GM19463 (cell line): ENCODE data around the gene HDAC5.
"Not testable (repeated sequence)": the region's sequence is repeated elsewhere in the genome, so short reads cannot be mapped to it uniquely, and the experiment has no call there.

Experiments
- ATAC-seq: cut with Tn5 transposase; IDR thresholded peaks from one replicate; pipeline ENCODE4 v1.9.1; 2021; ENCODE audit warnings: mild to moderate bottlenecking, moderate library complexity; ENCODE audit not compliant: unreplicated experiment

The HDAC5 gene

GRCh38 chr17:44133918-44134476, 10.6 kb upstream of the HDAC5 start:
- ATAC-seq: no peak

- no peak for ATAC-seq
These were observed 8.9 kb upstream of the HDAC5 start for GRCh38 chr17:44132275-44132821.

- ATAC-seq: not testable (repeated sequence)
These were observed 7.9 kb upstream of the HDAC5 start for GRCh38 chr17:44131372-44131771.

DNA sequence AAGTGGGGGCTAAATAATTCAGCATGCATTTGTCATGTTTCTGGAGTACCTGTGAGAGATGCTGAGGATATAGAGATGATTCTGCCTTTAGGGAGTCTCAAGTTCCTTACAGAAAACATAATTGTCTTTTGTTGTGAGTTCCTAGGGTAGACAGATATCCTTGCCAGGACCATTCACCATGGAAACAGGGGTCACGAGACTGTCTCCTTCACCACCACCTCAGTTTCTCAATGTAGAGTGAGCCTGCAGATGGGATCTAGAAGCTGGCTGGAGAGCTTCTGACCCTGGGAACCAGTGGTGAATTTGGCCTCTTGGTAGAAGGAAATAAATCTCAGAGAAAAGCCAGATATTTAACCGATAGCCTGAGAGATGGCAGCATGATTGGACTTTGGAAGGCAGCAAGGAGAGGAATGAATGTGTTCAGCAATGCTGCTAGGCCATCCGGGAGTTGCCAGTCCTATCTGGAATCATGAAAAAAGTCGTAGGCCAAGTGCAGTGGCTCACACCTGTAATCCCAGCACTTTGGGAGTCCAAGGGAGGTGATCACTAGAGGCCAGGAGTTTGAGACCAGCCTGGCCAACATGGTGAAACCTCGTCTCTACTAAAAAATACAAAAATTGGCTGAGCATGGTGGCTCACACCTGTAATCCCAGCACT, 7.4 kb upstream of the HDAC5 start:
- ATAC-seq: no peak

GRCh38 chr17:44128383-44128782, 4.9 kb upstream of the HDAC5 start:
- ATAC-seq: no peak

GRCh38 chr17:44124118-44124438, 637 bp upstream of the HDAC5 start:
- no peak for ATAC-seq

GRCh38 chr17:44122816-44123355, 555 bp downstream of the HDAC5 start:
- peak; percentile 12 for ATAC-seq

DNA sequence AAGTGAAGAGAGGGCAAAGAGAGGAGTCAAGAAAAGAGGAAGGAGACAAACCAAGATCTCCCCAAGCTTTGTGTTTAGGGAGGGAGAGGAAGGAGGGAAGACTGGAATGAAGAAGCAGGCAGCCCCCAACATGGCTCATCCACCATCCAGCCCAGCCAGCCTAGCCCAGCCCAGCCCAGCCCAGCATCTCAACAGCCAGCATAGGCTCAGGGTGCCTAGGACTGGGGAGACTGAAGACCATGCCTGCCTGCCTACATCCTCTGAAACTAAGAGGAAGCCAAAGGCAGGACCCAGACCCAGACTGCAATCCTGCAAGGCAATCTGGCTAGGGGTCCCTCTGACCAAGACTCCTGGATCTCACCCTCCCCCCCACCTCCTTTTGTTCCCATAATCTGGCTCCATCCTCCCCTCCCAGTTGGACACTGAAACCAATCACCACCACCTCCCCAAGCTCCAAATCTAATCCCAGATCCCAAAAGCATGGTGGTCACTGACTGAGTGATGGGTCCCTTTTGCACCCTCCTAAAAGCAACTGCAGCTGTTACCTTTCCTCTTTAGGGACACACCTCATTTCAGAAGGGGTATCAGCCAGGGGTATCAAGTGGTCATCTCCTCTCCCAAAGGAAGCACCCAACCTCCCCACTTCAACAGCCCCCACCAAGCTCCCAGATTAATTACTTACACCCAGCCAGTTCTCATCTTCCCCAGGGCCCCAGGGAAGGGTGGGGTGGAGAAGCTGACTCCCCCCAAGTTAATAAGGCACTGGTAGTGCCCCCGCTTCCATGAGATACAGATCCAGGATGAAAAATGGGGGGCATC, 1.2 kb downstream of the HDAC5 start:
- no peak for ATAC-seq

DNA sequence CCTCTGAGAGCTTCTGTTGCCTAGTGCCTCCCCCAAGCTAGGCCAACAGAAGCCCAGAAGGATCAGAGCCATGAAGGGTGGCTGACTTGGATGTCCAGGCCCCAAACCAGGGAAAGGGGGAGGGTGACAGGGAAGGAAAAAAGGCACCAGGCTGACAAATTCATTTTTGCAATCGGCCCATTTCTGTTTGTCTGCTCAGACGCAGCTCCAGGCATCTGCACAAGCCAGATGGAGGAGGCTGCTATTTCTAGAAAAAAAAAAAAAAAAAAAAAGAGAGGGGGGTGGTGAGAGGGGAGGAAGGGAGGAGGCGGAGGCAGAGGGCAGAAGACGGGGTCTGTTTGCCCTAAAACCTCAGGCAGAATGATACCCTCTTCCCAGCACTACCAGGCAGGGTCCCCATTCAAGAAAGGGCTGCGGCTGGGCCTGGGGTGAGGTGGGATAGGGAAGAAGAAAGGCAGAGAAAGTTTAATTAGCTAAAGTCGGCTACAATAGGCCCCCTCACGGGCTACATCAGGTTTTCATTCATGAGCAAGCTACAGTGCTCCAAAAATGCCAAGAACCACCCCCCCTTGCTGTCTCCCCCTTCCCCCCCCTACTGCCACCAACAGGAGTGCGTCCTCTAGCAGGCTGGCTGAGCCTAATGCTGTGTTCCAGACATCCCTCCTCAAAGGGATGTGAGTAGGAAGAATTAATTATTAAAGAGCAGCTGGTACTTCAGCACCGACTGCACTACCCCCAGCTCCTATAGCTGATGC, 2.4 kb downstream of the HDAC5 start:
- ATAC-seq: no peak

DNA sequence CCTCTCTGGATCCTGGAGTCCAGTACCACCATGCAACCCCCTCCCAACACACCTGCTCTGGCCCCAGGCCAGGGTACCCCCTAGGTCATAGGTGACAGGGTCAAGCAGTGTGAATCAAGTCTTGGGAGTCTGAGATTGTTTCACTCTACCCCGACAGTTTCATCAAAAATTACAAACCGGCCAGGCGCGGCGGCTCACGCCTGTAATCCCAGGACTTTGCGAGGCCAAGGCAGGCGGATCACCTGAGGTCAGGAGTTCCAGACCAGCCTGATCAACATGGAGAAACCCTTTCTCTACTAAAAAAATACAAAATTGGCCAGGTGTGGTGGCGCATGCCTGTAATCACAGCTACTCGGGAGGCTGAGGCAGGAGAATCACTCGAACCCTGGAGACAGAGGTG, 3.2 kb downstream of the HDAC5 start:
- not testable (repeated sequence) for ATAC-seq

GRCh38 chr17:44119798-44120197, 3.6 kb downstream of the HDAC5 start:
- ATAC-seq: no peak

DNA sequence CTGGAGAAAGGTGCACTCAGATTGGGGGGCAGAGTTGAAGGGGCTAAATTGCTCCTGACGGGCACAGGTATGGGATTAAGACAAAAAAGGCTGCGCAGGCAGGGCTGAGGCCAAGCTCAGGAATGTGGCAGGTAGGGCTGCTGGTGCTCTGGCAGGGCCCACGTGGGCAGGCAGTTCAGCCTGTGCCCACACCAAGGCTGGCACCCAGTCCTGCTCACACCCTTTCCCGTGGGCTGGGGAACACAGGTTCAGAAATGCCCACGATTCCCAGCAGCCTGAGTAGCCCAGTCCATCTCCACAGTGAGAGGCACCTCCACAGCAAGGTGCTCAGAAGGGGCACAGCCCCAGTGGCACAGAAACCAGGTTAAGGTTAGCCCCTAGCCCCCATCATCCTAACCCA, 4.4 kb downstream of the HDAC5 start:
- ATAC-seq: no peak

DNA sequence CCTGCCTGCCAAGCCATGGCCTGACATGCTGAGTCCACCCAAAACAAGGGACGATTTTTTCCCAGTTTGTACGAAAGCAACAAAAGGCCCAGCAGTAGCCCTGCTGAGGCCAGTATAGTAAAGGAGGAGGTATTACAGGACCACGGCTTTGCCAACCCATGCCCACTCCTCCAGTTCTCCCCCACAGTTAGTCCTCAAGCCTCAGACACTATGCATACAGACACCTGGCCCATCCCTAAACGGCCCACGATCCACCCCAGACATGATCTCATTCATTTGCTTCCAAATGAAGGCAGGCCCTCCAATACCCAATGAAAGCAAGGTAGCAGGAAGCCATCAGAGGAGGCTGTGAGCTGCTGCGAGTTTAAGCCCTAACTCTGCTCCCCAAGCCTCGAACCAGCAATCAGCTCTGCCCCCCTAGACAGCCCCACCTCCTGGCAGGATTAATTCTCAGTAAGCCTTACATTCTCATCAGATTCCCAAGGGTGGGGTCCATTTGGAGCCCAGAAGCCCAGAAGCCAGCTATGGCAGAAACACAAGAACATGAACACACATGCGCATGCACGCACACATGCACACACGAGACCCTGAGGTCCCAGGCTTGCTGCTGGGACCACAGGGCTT, 4.9 kb downstream of the HDAC5 start:
- no peak for ATAC-seq

GRCh38 chr17:44117351-44117750, 6.1 kb downstream of the HDAC5 start:
- no peak for ATAC-seq

GRCh38 chr17:44115585-44116415, 7.6 kb downstream of the HDAC5 start:
- ATAC-seq: no peak

GRCh38 chr17:44113868-44114840, 9.3 kb downstream of the HDAC5 start:
- ATAC-seq: no peak

DNA sequence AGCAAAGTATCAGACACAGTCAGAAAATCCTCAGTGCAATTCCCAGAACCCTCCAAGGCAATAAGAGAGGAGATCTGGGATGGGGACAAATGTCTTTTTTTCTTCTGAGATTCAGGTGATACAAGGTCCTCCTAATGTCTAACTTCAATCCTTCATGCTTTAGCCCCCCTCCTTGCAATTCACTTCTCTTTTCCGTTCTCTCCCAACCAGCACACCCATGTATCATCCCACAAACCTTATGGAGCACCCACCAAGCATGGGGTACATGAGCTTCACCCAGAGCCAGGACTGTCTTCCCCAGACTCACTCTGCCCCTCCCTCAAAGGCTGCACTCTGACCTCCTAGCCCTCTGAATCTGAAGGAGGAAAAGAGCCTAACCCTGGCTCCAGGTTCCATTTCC, 10.1 kb downstream of the HDAC5 start:
- ATAC-seq: no peak
